ENCODE results near the gene CABP2. TPM values are rescaled to one million over a fixed set of nuclear protein-coding genes. Genes with fewer than 3 reads are reported as not detected.
A peak's percentile ranks its signal among the peaks of the same experiment; 100 is the strongest.

CABP2 gene
- total and polyA plus RNA-seq, 10 of the 15 experiments (the other 5 are each of a cell fraction or from before 2014, with no cell fraction given) = not detected

GRCh38 chr11:67558084-67558772 lies 35.0 kb upstream of the CABP2 start (continued):
- no peak for TF ChIP-seq SIN3A (IDR thresholded peaks at IDR 0.05; ENCODE audit: low read depth, low read length)
- TF ChIP-seq, protein P1, sequence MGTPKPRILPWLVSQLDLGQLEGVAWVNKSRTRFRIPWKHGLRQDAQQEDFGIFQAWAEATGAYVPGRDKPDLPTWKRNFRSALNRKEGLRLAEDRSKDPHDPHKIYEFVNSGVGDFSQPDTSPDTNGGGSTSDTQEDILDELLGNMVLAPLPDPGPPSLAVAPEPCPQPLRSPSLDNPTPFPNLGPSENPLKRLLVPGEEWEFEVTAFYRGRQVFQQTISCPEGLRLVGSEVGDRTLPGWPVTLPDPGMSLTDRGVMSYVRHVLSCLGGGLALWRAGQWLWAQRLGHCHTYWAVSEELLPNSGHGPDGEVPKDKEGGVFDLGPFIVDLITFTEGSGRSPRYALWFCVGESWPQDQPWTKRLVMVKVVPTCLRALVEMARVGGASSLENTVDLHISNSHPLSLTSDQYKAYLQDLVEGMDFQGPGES (IDR thresholded peaks at IDR 0.05) = no peak
- no peak for TF ChIP-seq RFX5 (IDR thresholded peaks at IDR 0.05; ENCODE audit: low read depth, low read length)
- TF ChIP-seq TARDBP (IDR thresholded peaks at IDR 0.05; ENCODE audit: borderline replicate concordance) = no peak
- TF ChIP-seq NFIC (IDR thresholded peaks at IDR 0.05; ENCODE audit: low read depth, low read length) = peak; percentile 53
- TF ChIP-seq CHD1 (IDR thresholded peaks at IDR 0.05; ENCODE audit: low read depth, low read length) = no peak
- no peak for TF ChIP-seq CEBPB (IDR thresholded peaks at IDR 0.05; ENCODE audit: borderline replicate concordance in 1 of 2, low read depth in 2 of 2, low read length in 2 of 2)
- TF ChIP-seq E2F8 (IDR thresholded peaks at IDR 0.05; ENCODE audit: low read depth, partially characterized antibody) = no peak
- TF ChIP-seq SREBF1 (IDR thresholded peaks at IDR 0.05; ENCODE audit: low read length) = no peak
- TF ChIP-seq NFYB (IDR thresholded peaks at IDR 0.05; ENCODE audit: insufficient read depth, low read depth, low read length) = no peak
- no peak for TF ChIP-seq ZNF24 (IDR thresholded peaks at IDR 0.05)
- TF ChIP-seq HDAC6 (IDR thresholded peaks at IDR 0.05; ENCODE audit: unreplicated experiment) = no peak
- no peak for TF ChIP-seq CHD2 (IDR thresholded peaks at IDR 0.05; ENCODE audit: borderline replicate concordance, low read depth, low read length)
- no peak for TF ChIP-seq YY1 (IDR thresholded peaks at IDR 0.05; ENCODE audit: low read depth, low read length)
- TF ChIP-seq, protein P2, sequence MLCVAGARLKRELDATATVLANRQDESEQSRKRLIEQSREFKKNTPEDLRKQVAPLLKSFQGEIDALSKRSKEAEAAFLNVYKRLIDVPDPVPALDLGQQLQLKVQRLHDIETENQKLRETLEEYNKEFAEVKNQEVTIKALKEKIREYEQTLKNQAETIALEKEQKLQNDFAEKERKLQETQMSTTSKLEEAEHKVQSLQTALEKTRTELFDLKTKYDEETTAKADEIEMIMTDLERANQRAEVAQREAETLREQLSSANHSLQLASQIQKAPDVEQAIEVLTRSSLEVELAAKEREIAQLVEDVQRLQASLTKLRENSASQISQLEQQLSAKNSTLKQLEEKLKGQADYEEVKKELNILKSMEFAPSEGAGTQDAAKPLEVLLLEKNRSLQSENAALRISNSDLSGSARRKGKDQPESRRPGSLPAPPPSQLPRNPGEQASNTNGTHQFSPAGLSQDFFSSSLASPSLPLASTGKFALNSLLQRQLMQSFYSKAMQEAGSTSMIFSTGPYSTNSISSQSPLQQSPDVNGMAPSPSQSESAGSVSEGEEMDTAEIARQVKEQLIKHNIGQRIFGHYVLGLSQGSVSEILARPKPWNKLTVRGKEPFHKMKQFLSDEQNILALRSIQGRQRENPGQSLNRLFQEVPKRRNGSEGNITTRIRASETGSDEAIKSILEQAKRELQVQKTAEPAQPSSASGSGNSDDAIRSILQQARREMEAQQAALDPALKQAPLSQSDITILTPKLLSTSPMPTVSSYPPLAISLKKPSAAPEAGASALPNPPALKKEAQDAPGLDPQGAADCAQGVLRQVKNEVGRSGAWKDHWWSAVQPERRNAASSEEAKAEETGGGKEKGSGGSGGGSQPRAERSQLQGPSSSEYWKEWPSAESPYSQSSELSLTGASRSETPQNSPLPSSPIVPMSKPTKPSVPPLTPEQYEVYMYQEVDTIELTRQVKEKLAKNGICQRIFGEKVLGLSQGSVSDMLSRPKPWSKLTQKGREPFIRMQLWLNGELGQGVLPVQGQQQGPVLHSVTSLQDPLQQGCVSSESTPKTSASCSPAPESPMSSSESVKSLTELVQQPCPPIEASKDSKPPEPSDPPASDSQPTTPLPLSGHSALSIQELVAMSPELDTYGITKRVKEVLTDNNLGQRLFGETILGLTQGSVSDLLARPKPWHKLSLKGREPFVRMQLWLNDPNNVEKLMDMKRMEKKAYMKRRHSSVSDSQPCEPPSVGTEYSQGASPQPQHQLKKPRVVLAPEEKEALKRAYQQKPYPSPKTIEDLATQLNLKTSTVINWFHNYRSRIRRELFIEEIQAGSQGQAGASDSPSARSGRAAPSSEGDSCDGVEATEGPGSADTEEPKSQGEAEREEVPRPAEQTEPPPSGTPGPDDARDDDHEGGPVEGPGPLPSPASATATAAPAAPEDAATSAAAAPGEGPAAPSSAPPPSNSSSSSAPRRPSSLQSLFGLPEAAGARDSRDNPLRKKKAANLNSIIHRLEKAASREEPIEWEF (IDR thresholded peaks at IDR 0.05; ENCODE audit: insufficient replicate concordance, low read depth, low read length) = no peak
- no peak for TF ChIP-seq USF2 (IDR thresholded peaks at IDR 0.05; ENCODE audit: borderline replicate concordance, low read depth, low read length)
- no peak for TF ChIP-seq ZZZ3 (IDR thresholded peaks at IDR 0.05; ENCODE audit: control insufficient read depth, insufficient read length, low read depth)
